K562 (cell line): Measurements from ENCODE around the gene SNX15. TPM values are rescaled to one million over a fixed set of nuclear protein-coding genes. Genes with fewer than 3 reads are reported as not detected.

Source experiments
- DACH1 ChIP-seq: fragments of 450-650 bp; IDR thresholded peaks from 2 replicates; pipeline ENCODE4 v1.6.1; 2018; ENCODE audit not compliant: partially characterized antibody
- ELF4 ChIP-seq: fragments of 450-650 bp; formaldehyde crosslinking; IDR thresholded peaks from 2 replicates; pipeline ENCODE4 v1.4.0; 2022; ENCODE audit warnings: missing genetic modification characterization
- FOXJ2 ChIP-seq: fragments of 200-800 bp; sonication (Bioruptor generic); IDR thresholded peaks from 2 replicates; pipeline ENCODE4 v1.6.1; 2016; ENCODE audit warnings: missing genetic modification characterization, missing compliant biosample characterization
- GABPB1 ChIP-seq: sonication (generic); formaldehyde crosslinking; IDR thresholded peaks from 2 replicates; pipeline ENCODE4 v1.8.0; 2022; ENCODE audit warnings: mild to moderate bottlenecking, missing genetic modification reagents
- HDAC1 ChIP-seq, 2 experiments: fragments of 450-650 bp; IDR thresholded peaks; 2 replicates each; pipeline ENCODE4 v1.6.1; 2016 to 2017; ENCODE audit warnings: inconsistent platforms in 1 of 2, mild to moderate bottlenecking in 1 of 2, moderate library complexity in 1 of 2
- HES1 ChIP-seq: fragments of 450-650 bp; IDR thresholded peaks from 2 replicates; pipeline ENCODE4 v1.6.1; 2016; ENCODE audit warnings: low read depth, mild to moderate bottlenecking, moderate library complexity
- HOMEZ ChIP-seq: fragments of 250-450 bp; sonication (Bioruptor Pico); IDR thresholded peaks from 2 replicates; pipeline ENCODE4 v1.4.0; 2020; ENCODE audit warnings: mild to moderate bottlenecking, moderate library complexity
- KLF13 ChIP-seq: fragments of 450-650 bp; IDR thresholded peaks from 2 replicates; pipeline ENCODE4 v1.6.1; 2016; ENCODE audit warnings: missing genetic modification characterization, low read depth, mild to moderate bottlenecking, missing compliant biosample characterization, moderate library complexity, borderline replicate concordance
- MLX ChIP-seq, 2 experiments: fragments of 450-650 bp in 1 of 2; sonication (generic) in 1 of 2; formaldehyde crosslinking; conservative IDR thresholded peaks; 2 replicates each; pipeline versions ENCODE4 v1.4.0 to v1.8.1; 2020 to 2022; ENCODE audit warnings: mild to moderate bottlenecking in 1 of 2, missing genetic modification reagents in 1 of 2
- MTF1 ChIP-seq: fragments of 250-450 bp; sonication (Bioruptor Pico); IDR thresholded peaks from 2 replicates; pipeline ENCODE4 v1.9.0; 2021; ENCODE audit warnings: moderate library complexity, mild to moderate bottlenecking, inconsistent platforms, borderline replicate concordance
- NEUROD1 ChIP-seq: fragments of 150-350 bp; IDR thresholded peaks from 2 replicates; pipeline ENCODE4 v1.6.1; 2014; ENCODE audit warnings: borderline replicate concordance, low read length, low read depth; ENCODE audit not compliant: partially characterized antibody
- SAFB2 ChIP-seq: fragments of 200-400 bp; formaldehyde crosslinking; IDR thresholded peaks from 2 replicates; pipeline ENCODE4 v1.6.1; 2018; ENCODE audit warnings: borderline replicate concordance, low read length, low read depth, moderate library complexity; ENCODE audit not compliant: severe bottlenecking
- SLC30A9 ChIP-seq: fragments of 250-450 bp; sonication (Bioruptor Pico); IDR thresholded peaks from 2 replicates; pipeline ENCODE4 v1.8.0; 2022; ENCODE audit warnings: mild to moderate bottlenecking, moderate library complexity
- SMAD1 ChIP-seq: fragments of 150-350 bp; IDR thresholded peaks from 2 replicates; pipeline ENCODE4 v1.6.1; 2014; ENCODE audit warnings: low read length, low read depth; ENCODE audit not compliant: partially characterized antibody
- SRSF3 ChIP-seq: fragments of 200-400 bp; formaldehyde crosslinking; IDR thresholded peaks from 2 replicates; pipeline ENCODE4 v1.6.1; 2016; ENCODE audit warnings: mild to moderate bottlenecking, low read length, moderate library complexity; ENCODE audit not compliant: insufficient read depth
- VEZF1 ChIP-seq: fragments of 200-800 bp; sonication (Bioruptor generic); IDR thresholded peaks from 2 replicates; pipeline ENCODE4 v1.6.1; 2017; ENCODE audit warnings: missing genetic modification characterization, missing compliant biosample characterization
- ZNF224 ChIP-seq: sonication (generic); formaldehyde crosslinking; IDR thresholded peaks from 2 replicates; pipeline ENCODE4 v1.8.0; 2022; ENCODE audit warnings: mild to moderate bottlenecking, missing genetic modification reagents
- ZNF518B ChIP-seq: fragments of 250-450 bp; sonication (Bioruptor Pico); IDR thresholded peaks from 2 replicates; pipeline ENCODE4 v1.5.0; 2021; ENCODE audit warnings: mild to moderate bottlenecking, moderate library complexity
- ZNF584 ChIP-seq: fragments of 200-800 bp; sonication (Bioruptor generic); IDR thresholded peaks from 2 replicates; pipeline ENCODE4 v1.6.1; 2016; ENCODE audit warnings: low read depth, mild to moderate bottlenecking, missing genetic modification characterization, missing compliant biosample characterization
- polyA plus RNA-seq, 8 experiments: library from polyadenylated mRNA; depleted of rRNA in 4 of 8; stranded (reverse) in 5 of 8; unstranded in 3 of 8; fragments of >200 nt; fragmentation: Nextera tagmentation in 2 of 8; fragmentation: Illumina TruSeq in 1 of 8; extraction: Ambion mirVana in 2 of 8; extraction: Trizol in 1 of 8; gene quantifications; 2 replicates each; pipeline versions ENCODE4 v1.2.1 to v1.2.3, GENCODE V29; 2011 to 2014; ENCODE audit warnings: inconsistent platforms in 1 of 8, missing spikeins in 1 of 8
- total RNA-seq, 7 experiments: library from RNA; depleted of rRNA in 6 of 7; stranded (reverse); fragments of >200 nt in 6 of 7; fragmentation: Illumina TruSeq in 2 of 7; extraction: Trizol in 2 of 7; gene quantifications; 2 replicates each; pipeline versions ENCODE4 v1.2.1 to v1.2.3, GENCODE V29; 2011 to 2021; ENCODE audit warnings: low replicate concordance in 1 of 7

The SNX15 gene
- total and polyA plus RNA-seq, 9 of the 15 experiments (the other 6 are each of a cell fraction or from before 2014, with no cell fraction given): 1.8 to 27.8 (median 15.2) TPM

- no peak for TF ChIP-seq ZNF518B (CRISPR knock-in tag)
- TF ChIP-seq FOXJ2 (tag): peak; percentile 59; the same call in 1 of the 2 replicates
- TF ChIP-seq HDAC1 (IDR thresholded peaks at IDR 0.05): peak; percentile 33 to 99; a peak in 3 of 4 replicates
- no peak for TF ChIP-seq SRSF3
- no peak for TF ChIP-seq HES1
- no peak for TF ChIP-seq DACH1
- peak; percentile 81 for TF ChIP-seq SMAD1
- no peak for TF ChIP-seq MLX (CRISPR knock-in tag; conservative IDR thresholded peaks at IDR 0.05)
- TF ChIP-seq ZNF584: no peak
- peak; percentile 91 for TF ChIP-seq KLF13
- no peak for TF ChIP-seq SLC30A9 (CRISPR knock-in tag)
- peak; percentile 99 for TF ChIP-seq GABPB1 (CRISPR knock-in tag)
- TF ChIP-seq HOMEZ (CRISPR knock-in tag): no peak
- no peak for TF ChIP-seq MTF1
- TF ChIP-seq VEZF1 (CRISPR knock-in tag): peak; percentile 77
- TF ChIP-seq SAFB2: no peak
- peak; percentile 96 for TF ChIP-seq ELF4 (CRISPR knock-in tag)
- peak; percentile 52 for TF ChIP-seq NEUROD1
- TF ChIP-seq ZNF224 (CRISPR knock-in tag): no peak
Observed at GRCh38 chr11:65083834-65084597, 56.8 kb downstream of the SNX15 start, which contains the start of the genes CDCA5 and ZFPL1 (continued).
